NCI-H187 treated with DMSO at 0.1 percent for 48 hours (cell line): ENCODE results near the gene CD14.
"Not testable (repeated sequence)": the region's sequence is repeated elsewhere in the genome, so short reads cannot be mapped to it uniquely, and the experiment has no call there.

Source experiments
- DNase-seq: peaks from one replicate; lab custom pipeline; 2025; lab: John Stamatoyannopoulos, UW

CD14 gene

DNA sequence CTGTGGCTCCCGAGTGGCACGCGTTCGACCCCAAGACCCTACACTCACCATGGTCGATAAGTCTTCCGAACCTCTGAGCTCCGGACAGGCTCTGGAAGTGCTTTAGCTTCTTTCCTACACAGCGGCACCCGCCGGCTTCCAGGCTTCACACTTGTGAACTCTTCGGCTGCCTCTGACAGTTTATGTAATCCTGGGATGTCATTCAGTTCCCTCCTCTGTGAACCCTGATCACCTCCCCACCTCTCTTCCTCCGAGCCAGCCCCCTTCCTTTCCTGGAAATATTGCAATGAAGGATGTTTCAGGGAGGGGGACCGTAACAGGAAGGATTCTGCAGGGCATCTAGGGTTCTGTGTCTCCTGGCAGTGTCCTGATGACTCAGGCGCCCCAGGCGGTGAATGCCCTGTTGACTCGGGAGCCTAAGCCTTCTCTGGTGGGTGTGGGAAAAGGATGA lies at the start of gene CD14:
Gene CD14 (minus strand): TSS at position 155 of the 451 bp plus-strand sequence. CDS start 104 bp downstream, at position 51.
- DNase-seq: no peak

DNA sequence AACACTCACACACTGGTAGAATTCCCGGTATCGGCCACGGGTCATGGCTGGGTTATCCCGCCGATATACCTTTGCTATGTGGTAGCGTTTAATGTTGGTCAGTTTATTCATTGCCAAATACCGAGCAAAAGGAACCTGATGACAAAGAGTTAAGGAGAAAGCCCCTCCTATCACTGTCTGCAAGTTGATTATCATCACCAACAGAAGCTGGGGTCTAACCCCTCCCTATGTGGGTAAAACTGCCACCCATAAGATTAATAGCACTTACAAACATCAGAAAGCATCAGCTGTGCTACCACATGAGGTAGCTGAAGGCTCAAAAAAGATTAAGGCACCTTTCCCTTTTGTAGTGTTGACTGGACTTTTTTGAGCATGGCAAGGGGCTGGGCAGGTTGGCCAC lies 46.0 kb upstream of the CD14 start:
- no peak for DNase-seq

DNA sequence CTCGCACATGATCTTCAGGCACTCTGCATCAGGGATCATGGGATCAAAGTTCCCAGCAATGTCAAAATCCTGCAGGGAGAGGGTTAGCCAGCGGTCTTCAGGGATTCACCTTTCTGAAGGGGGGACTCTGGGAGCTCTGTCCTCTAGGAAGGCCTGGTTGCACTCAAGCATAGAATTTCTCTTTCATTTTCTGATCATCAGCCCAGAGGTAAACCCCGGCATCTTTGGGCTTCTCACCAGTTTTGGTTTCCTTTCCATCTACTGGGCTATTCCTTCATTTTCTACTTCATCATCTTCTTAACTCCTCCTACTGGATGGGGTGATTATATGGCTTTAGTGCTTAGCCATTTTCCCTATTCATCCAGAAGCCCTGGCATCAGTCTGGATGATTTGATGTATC lies 45.0 kb upstream of the CD14 start:
- no peak for DNase-seq

DNA sequence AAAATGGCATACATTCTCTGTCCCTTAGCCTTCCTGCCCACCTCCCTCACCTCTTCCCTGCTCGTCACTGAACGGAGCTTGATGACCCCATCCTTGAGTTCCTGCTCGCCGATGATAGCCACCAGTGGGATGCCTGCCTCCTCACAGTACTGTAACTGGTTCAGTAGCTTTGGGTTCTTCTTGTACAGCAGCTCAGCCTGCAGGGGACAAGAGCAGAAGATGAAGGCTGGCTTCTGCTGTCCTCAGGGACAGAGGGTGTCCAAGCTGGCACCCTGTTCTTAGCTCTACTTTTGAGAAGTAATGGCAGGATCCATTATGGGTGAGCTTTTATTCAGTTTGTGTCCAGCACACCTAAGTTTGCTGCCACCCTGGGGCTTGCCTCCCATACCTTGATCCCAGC lies 41.7 kb upstream of the CD14 start:
- no peak for DNase-seq

DNA sequence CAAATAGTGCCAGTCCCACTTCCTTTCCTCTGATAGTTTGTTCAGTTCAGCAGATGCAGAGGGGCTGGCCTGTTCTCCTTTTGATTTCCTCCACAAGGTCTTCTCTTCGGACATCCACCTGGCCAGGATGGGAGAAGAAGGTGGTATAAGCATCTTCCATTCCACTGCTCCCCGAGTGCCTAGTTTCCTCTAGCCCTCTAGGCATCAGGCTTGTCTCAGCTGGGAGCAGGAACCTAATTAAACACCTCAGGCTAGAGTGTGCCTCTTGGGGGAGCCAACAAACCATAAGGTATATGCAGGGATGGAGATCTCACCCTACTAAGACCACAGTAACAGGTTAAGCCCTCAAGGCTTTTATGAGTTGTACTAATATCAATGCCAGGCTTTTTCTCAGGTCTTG lies 41.2 kb upstream of the CD14 start:
- DNase-seq: no peak

DNA sequence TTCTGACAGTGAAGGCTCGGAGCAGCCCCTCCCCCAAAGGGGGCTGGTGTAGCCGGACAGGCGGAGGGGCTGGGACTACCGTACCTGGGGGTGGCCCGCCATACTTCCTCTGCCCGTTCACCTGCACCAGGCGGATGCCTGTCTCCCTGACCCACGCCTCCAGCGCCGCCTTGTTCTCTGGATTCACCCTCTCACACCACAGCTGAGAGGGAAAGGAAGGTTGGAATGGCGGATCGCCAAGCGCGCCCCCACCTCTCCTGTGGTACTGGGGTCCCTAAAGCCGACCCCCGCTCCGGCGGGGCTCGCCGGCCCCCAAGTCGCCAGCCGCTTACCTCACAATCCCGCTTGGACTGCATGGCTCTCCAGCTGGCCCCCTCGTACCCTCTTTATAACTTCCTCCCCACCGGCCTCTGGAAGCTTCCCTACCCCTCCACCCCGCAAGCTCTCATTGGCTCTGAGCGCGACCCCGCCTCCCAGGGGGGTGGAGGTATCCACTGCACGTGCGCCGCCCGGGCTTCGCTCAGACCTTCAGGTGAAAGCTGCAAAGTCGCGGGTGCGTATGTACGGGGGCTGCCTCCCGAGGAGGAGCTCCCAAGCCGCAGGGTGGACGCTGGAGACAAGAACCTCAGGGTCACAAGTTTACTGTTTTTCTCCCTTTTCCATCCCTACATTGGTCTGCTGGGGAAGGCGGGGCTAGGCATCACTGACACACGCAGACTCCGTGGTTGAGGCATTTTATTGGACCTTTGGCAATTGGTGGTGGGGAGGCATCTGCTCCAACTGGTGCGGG lies 40.4 kb upstream of the CD14 start, which contains the start of gene DND1:
Gene DND1 (minus strand): TSS at position 390 of the 790 bp plus-strand sequence. CDS start 34 bp downstream, at position 356.
- DNase-seq: no peak

DNA sequence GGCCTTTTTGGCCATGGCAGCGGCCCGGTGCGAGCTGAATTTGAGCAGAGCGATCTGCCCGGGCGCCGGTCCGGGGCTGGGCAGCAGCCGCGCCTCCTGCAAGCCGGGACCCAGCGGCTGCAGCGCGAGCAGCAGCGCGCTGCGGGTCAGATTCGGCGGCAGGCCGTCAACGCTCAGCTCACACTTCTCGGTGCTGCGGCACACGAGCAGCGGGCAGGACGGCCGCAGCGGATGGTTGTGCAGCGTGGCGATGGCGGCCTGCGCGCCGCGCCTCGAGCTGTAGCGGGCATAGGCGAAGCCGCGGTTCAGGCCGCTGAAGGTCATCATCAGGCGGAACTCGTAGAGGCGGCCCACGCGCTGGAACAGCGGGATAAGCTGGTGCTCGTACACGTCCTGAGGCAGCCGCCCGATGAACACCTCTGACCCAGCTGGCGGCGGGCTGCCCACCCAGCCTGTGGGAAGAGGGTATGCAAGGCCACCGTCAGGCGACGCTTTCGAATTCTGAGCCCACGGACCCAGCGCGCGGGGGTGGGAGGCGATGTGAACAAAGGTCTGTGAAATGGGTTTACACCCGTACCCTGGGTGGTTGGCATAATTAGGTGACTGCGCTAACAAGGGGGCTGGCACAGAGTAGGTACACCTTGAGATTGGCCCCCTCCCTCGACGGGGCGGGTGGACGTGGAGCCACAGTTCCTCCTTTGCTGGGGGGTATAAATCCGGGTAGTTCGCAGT lies 39.6 kb upstream of the CD14 start:
- no peak for DNase-seq

DNA sequence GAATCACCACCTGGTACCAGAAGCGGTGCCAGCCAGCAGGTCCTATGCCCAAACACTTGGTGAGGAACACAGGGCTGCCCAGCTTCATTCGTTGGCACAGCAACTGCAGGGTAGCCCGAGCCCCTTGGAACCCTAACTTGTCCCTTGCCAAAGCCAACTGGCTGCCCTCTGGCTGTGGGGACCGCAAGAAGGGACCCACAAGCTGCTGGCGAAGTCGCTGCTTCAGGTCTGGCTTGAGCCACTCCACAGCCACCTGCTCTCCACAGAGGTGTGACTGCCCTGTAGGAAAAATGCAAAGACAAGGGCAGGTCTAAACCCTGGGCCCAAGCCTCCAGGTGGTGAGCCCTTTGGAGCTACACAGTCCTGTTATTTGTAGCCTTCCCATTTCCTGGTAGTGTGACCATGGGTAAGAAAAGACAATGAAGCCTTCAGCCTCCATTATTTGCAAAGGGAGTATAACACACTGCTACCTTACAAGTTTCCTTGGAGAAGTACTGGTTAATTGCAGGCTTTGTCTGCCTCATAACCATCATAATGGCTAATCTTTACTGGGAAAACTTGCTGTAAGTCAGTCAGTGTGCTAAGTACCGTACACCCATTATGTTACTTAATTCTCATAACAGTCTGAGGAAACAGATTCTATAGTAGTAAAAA lies 38.6 kb upstream of the CD14 start:
- DNase-seq: no peak

DNA sequence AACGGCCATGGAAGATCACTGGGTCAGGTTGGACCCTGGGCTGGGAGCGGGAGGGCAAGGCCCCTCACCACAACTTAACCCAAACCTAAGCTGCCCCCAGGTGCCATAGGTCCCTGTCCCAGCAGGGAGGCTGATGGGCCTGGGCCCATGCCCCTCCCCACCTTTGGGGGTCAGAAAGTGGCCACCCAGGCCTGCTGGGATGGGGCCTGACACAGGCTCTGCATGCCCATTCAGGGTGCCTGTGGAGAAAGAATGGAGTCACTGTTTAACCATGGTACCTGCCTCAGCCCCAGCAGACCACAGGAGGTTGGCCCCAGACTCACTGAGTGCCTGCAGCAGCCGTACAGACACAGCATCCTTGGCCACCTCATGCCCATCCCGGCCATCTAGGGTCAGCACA lies 38.1 kb upstream of the CD14 start:
- DNase-seq: not testable (repeated sequence)

DNA sequence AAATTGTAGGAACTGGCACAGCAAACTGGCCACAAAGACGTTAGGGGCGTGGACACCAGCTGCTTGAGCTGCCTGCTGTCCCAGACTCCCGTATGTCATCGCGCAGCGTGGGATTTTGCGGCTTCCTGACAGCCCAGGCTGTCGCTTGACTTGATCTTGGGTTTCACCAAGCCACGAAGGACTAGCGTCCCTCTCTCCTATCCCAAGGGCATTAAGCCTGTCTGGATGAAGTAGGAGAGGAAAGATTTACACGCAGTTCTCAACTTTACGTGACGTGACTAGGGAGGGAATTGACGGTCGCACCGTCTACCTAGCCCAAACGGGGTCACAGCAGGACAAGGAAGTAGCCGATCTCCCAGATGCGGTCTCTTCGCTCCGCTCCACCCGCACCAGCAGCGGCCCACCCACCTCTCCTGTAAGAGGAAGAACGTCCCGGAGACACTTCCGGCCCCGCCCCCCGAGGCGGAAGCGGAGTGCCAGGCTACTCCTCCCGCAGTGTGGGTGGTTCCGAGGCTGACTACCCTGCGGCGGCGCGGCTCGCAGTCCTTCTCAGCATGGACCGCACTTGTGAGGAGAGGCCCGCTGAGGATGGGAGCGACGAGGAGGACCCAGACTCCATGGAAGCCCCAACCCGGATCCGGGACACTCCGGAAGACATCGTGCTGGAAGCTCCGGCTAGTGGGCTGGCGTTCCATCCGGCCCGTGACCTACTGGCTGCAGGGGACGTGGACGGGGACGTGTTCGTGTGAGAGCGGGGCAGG lies 31.6 kb upstream of the CD14 start, which contains the start of gene WDR55:
Gene WDR55 (plus strand): TSS at position 546 of the 761 bp plus-strand sequence. CDS start 9 bp downstream, at position 555.
- DNase-seq: peak; percentile 69

DNA sequence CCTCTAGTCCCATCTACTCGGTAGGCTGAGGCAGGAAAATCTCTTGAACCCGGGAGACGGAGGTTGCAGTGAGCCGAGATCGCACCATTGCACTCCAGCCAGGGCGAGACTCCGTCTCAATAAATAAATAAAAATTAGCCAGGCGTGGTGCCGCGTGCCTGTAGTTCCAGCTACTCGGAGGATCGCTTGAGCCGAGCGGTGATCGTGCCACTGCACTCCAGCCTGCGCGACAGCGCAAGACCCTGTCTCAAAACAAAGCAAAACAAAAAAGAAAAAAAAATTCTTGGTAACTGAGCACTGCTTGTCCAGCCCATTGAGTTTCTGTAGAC lies 31.0 kb upstream of the CD14 start:
- no peak for DNase-seq

DNA sequence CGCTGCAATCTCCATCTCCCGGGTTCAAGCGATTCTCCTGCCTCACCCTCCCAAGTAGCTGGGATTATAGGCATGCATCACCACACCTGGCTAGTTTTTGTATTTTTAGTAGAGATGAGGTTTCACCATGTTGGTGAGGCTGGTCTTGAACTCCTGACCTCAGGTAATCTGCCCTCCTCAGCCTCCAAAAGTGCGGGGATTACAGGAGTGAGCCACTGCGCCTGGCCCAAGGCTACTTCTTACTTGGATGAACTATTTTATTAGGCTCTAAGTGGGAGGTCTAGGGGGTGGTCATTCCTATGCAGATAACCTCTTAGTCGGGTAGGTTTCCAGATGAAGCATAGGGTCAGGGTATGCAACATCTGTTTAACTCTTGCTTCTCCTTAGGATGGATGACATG lies 27.4 kb upstream of the CD14 start:
- not testable (repeated sequence) for DNase-seq

DNA sequence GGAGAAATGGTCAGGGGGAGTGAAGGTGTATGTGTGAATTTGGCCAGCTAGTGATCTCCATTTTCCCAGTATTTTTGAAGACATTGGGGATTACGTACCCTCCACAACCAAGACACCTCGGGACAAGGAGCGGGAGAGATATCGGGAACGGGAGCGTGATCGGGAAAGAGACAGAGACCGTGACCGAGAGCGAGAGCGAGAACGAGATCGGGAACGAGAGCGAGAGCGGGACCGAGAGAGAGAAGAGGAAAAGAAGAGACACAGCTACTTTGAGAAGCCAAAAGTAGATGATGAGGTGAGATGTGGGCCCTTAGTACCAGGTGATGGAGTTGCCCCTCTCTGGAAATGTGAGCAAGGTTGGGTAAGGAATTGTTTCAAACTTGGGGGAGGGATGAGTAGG lies 25.9 kb upstream of the CD14 start:
- no peak for DNase-seq

DNA sequence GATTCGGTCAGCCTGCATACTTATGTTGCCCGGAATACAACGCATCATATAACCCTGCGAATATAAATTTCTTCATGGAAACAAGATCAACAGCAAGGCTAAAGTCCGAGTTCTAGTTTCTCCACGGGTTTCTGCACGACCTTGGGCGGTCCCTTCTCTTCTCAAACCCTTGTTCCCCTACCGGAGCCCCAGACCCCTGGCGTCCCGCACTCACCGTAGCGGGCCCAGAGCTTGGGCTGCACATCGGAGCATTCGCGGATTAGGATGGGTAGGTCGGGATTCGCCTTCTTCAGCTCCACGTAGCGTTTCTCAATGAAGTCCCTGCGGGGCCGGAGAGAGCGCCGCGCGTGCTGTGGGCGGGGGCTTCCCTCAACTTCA lies 14.1 kb upstream of the CD14 start:
- no peak for DNase-seq

DNA sequence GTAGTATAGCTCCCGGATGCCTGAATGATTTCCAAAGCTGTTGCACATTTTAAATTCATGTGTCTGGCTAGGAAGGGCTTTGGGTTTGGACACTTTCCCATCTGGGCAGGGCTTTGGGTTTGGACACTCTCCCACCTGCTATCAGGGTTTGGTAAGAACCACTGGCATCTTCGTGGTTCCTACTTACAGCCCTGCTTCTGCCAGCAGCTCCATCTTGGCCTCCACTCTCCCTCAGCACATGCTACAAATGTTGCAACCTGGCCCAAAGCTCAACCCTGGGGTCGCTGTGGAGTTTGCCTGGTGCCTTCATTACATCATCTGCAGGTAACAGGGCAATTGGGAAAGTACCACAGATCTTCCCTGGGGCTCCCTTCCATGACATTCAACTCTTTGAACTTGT lies 9.7 kb upstream of the CD14 start:
- no peak for DNase-seq

DNA sequence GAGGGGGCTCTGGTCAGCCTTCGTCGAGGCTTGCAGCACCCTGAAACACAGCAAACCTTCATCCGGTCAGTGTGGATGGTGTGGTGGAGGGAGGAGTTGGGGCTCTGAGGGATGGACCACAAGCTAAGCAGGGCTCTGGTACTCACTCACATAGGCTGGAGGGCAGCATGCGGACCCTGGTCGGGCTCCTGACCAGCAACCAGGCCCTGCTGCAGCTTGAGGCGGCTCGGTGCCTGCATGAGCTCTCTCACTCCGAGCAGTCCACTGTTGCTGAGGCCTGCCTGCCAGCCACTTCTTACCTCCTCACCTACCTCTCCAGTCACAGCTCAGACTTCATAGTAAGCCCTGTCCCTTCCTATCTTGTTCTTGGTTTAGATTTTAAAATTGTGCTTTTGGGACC lies 8.7 kb upstream of the CD14 start:
- no peak for DNase-seq

DNA sequence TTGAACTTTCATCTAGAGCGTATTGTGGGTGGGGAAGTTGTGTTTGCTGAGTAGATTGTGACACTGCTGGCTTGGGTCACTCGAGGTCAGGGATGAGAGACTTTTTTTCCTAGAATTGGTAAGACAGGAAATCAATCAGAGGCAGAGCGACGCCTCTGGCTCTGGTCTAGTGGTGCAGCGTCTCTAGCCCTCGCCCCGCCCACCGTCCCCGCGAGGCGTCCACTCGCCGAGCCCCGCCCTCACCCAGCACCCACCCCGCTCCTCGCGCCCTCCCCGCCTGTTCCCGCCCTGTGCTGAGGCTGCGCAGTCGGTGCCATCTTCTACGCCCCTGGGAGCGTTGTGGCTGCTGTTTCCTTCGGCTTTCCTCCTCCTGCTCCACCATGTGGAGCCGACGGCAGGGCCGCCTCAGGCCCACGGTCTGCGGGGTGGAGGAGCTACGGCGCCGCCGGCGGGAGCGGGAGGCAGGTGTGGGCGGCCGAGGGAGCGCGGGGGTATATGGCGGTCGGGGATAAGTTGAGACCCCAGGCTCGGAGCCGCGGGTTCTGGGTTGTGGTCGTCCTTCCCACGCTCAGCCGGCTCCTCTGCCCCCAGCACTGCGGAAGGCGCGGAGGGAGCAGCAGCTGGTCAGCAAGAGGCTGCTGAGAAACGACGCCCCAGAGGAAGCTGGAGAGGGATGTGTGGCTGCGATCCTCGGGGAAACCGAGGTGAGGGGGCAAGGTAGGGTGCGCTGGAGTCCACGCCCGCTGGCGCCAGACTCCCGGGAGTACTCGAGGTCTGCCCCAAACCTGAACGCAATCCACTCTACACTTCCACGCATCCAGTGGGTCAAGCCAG lies 6.4 kb upstream of the CD14 start, which contains the start of gene TMCO6:
Gene TMCO6 (plus strand): TSS at position 304 of the 834 bp plus-strand sequence. CDS start 77 bp downstream, at position 381.
- peak; percentile 46 for DNase-seq

DNA sequence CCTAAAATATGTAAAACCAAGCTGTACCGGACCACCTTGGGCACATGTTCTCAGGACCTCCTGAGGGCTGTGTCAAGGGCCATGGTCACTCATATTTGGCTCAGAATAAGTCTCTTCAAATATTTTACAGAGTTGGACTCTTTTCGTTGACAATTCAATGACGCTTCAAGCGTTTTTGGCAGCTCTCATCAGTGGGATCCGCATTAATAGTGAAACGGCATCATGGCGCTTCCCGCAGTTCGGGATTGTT lies 5.8 kb upstream of the CD14 start:
- not testable (repeated sequence) for DNase-seq

DNA sequence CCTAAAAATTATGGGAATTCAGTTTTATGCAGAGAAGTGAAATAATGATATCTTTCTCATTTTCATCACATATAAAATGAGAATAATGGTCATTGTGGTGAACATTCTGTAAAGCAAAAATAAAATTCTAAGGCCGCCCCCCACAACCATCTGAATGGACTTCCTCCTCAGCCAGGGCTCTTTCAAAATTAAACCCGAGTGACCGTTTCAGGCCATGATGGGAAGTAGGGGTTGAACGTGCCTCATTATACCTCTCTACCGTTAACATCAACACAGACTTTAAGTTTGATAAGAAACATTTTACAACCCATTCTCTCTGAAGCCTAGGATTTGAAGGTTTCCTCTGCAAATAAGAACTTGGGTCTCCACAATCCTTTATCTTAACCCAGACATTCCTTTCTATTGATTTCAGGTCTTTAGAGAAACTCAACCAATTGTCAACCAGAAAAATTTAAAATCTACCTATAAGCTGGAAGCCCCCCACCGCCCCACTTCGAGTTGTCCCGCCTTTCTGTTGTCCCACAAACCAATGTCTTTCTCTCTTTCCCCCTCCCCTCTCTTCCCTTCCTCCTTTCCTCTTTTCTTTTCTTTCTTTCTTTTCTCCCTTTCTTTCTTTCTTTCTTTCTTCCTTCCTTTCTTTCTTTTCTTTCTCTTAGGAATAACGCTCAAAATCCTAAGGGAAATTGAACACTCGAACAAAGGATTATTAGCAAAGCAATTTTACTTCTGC lies 4.6 kb upstream of the CD14 start:
- no peak for DNase-seq
